OCI-LY1 (cell line): ENCODE data around the gene DNAAF5.

ENCODE experiments used
- CTCF ChIP-seq: fragments of 200-600 bp; sonication (generic), shearing (Covaris generic); IDR thresholded peaks from 2 replicates; pipeline ENCODE4 v1.5.1; 2017; ENCODE audit warnings: mild to moderate bottlenecking, antibody characterized with exemption, low read length, moderate library complexity, mixed read lengths
- EZH2 ChIP-seq: fragments of 200-600 bp; sonication (generic), shearing (Covaris generic); IDR thresholded peaks from 2 replicates; pipeline ENCODE4 v1.8.0; 2017; ENCODE audit warnings: borderline replicate concordance, mixed run types, mild to moderate bottlenecking, antibody characterized with exemption, low read length, moderate library complexity, mixed read lengths

- TF ChIP-seq CTCF = no peak
- TF ChIP-seq EZH2 = no peak
Observed at GRCh38 chr7:731440-732085, 5.1 kb downstream of the DNAAF5 start.
